IMR-90 (cell line): ENCODE data around the gene TMCC3. TPM values are rescaled to one million over a fixed set of nuclear protein-coding genes. Genes with fewer than 3 reads are reported as not detected.

Experiments used
- ATAC-seq: fragments of 200-7000 bp; cut with Tn5 transposase; 2 replicates; pipeline ENCODE4 v1.9.1; 2020; ENCODE audit warnings: low read depth, mild to moderate bottlenecking, moderate library complexity
- BruUV-seq: library from RNA; stranded (reverse); fragments of 400-500 nt; replicated peaks from 2 replicates; lab custom pipeline; 2021; lab: Mats Ljungman, UMichigan
- CTCF ChIA-PET: fragments of 300-600 bp; formaldehyde crosslinking; extraction: SDS; loops from one replicate; lab custom pipeline; 2021; ENCODE audit warnings: antibody characterized with exemption; lab: Yijun Ruan, JAX
- POLR2A ChIA-PET: fragments of 300-600 bp; sonication (Branson Sonifier 250); formaldehyde crosslinking; loops from one replicate; lab custom pipeline; 2022; ENCODE audit warnings: antibody characterized with exemption; ENCODE audit not compliant: unreplicated experiment; lab: Charles Lee
- DNase-seq: peaks from one replicate; pipeline ENCODE4 v3.0.0; 2013
- H2AFZ ChIP-seq: replicated peaks from 2 replicates; pipeline ENCODE3; 2013; ENCODE audit warnings: low read length, mild to moderate bottlenecking; ENCODE audit not compliant: poor library complexity
- H2AK5ac ChIP-seq: 2 replicates; pipeline ENCODE4 v1.6.1; 2013; ENCODE audit warnings: low read depth, low read length, inconsistent platforms
- H2AK9ac ChIP-seq: replicated peaks from 2 replicates; pipeline ENCODE3; 2013; ENCODE audit warnings: mild to moderate bottlenecking, low read depth, low read length, moderate library complexity; ENCODE audit not compliant: poor library complexity
- H2BK120ac ChIP-seq: 2 replicates; pipeline ENCODE4 v1.6.1; 2013; ENCODE audit warnings: low read depth, low read length, inconsistent platforms
- H2BK15ac ChIP-seq: 3 replicates; pipeline ENCODE4 v1.6.1; 2013; ENCODE audit warnings: low read depth, low read length, inconsistent platforms
- H2BK20ac ChIP-seq: 2 replicates; pipeline ENCODE4 v1.6.1; 2013; ENCODE audit warnings: low read depth, mild to moderate bottlenecking, inconsistent platforms, low read length, moderate library complexity
- H2BK5ac ChIP-seq: 2 replicates; pipeline ENCODE4 v1.6.1; 2013; ENCODE audit warnings: mild to moderate bottlenecking, low read depth, low read length, inconsistent platforms; ENCODE audit not compliant: poor library complexity, severe bottlenecking
- H3K14ac ChIP-seq: replicated peaks from 2 replicates; pipeline ENCODE4 v1.6.1; 2013; ENCODE audit warnings: low read depth, low read length, inconsistent platforms
- H3K18ac ChIP-seq: 2 replicates; pipeline ENCODE4 v1.6.1; 2013; ENCODE audit warnings: low read depth, low read length, control low read depth
- H3K23ac ChIP-seq: 2 replicates; pipeline ENCODE4 v1.6.1; 2013; ENCODE audit warnings: low read depth, low read length, inconsistent platforms
- H3K27ac ChIP-seq: 2 replicates; pipeline ENCODE4 v1.5.1; 2013; ENCODE audit warnings: mild to moderate bottlenecking, control low read depth, low read length; ENCODE audit not compliant: insufficient read depth
- H3K27me3 ChIP-seq: 2 replicates; pipeline ENCODE4 v1.6.1; 2013; ENCODE audit warnings: low read length; ENCODE audit not compliant: control insufficient read depth, insufficient read depth
- H3K36me3 ChIP-seq: 2 replicates; pipeline ENCODE4 v1.6.1; 2013; ENCODE audit warnings: low read length, mixed read lengths; ENCODE audit not compliant: control insufficient read depth, insufficient read depth
- H3K4ac ChIP-seq: 2 replicates; pipeline ENCODE4 v1.6.1; 2013; ENCODE audit warnings: low read depth, low read length, inconsistent platforms
- H3K4me1 ChIP-seq: 2 replicates; pipeline ENCODE4 v1.6.1; 2013; ENCODE audit warnings: low read length, mixed read lengths; ENCODE audit not compliant: control insufficient read depth, insufficient read depth
- H3K4me2 ChIP-seq: 2 replicates; pipeline ENCODE4 v1.6.1; 2013; ENCODE audit warnings: low read depth, mild to moderate bottlenecking, control low read depth, low read length, moderate library complexity
- H3K4me3 ChIP-seq: 2 replicates; pipeline ENCODE4 v1.5.1; 2013; ENCODE audit warnings: low read depth, mild to moderate bottlenecking, control low read depth, low read length, moderate library complexity; ENCODE audit not compliant: insufficient read depth
- H3K56ac ChIP-seq: 2 replicates; pipeline ENCODE4 v1.6.1; 2013; ENCODE audit warnings: low read length, inconsistent platforms; ENCODE audit not compliant: insufficient read depth; ENCODE audit errors: extremely low read depth
- H3K79me1 ChIP-seq, 2 experiments: 2 replicates each; pipeline ENCODE4 v1.6.1; 2013; ENCODE audit warnings: low read length in 2 of 2, inconsistent platforms in 1 of 2, low read depth in 1 of 2
- H3K9ac ChIP-seq: 2 replicates; pipeline ENCODE4 v1.6.1; 2013; ENCODE audit warnings: low read depth, low read length, control low read depth
- H3K9me1 ChIP-seq: 2 replicates; pipeline ENCODE4 v1.6.1; 2013; ENCODE audit warnings: low read length, inconsistent platforms; ENCODE audit not compliant: insufficient read depth
- H3K9me3 ChIP-seq: 2 replicates; pipeline ENCODE4 v1.6.1; 2013; ENCODE audit warnings: low read length; ENCODE audit not compliant: control insufficient read depth, insufficient read depth
- H4K20me1 ChIP-seq: 2 replicates; pipeline ENCODE4 v1.6.1; 2013; ENCODE audit warnings: low read length, inconsistent platforms; ENCODE audit not compliant: insufficient read depth
- H4K5ac ChIP-seq: 2 replicates; pipeline ENCODE4 v1.6.1; 2013; ENCODE audit warnings: mild to moderate bottlenecking, low read depth, low read length, control low read depth
- H4K8ac ChIP-seq, 2 experiments: 2 replicates each; pipeline ENCODE4 v1.6.1; 2013; ENCODE audit warnings: low read depth in 2 of 2, low read length in 2 of 2, control low read depth in 1 of 2, inconsistent platforms in 1 of 2
- H4K91ac ChIP-seq: 2 replicates; pipeline ENCODE4 v1.6.1; 2013; ENCODE audit warnings: low read depth, low read length, inconsistent platforms; ENCODE audit not compliant: insufficient read depth
- BHLHE40 ChIP-seq: fragments of 150-350 bp; IDR thresholded peaks from 2 replicates; pipeline ENCODE4 v1.6.1; 2016; ENCODE audit warnings: mild to moderate bottlenecking, low read depth, low read length
- CHD1 ChIP-seq: IDR thresholded peaks from 2 replicates; pipeline ENCODE4 v1.6.1; 2012; ENCODE audit warnings: low read depth, low read length, improper control_type of control experiment
- CTCF ChIP-seq: conservative IDR thresholded peaks from 2 replicates; pipeline ENCODE4 v1.5.1; 2012; ENCODE audit warnings: mild to moderate bottlenecking, low read depth, low read length, improper control_type of control experiment
- MAFK ChIP-seq: IDR thresholded peaks from 2 replicates; pipeline ENCODE4 v1.6.1; 2012; ENCODE audit warnings: low read depth, low read length, improper control_type of control experiment
- MAZ ChIP-seq: IDR thresholded peaks from 2 replicates; pipeline ENCODE4 v1.6.1; 2012; ENCODE audit warnings: low read depth, mild to moderate bottlenecking, low read length, improper control_type of control experiment, moderate library complexity, borderline replicate concordance
- MXI1 ChIP-seq: IDR thresholded peaks from 2 replicates; pipeline ENCODE4 v1.6.1; 2012; ENCODE audit warnings: low read depth, mild to moderate bottlenecking, low read length, moderate library complexity, borderline replicate concordance
- POLR2A ChIP-seq: IDR thresholded peaks from 2 replicates; pipeline ENCODE4 v1.6.1; 2012; ENCODE audit warnings: mild to moderate bottlenecking, low read depth, low read length
- RAD21 ChIP-seq: IDR thresholded peaks from 2 replicates; pipeline ENCODE4 v1.6.1; 2012; ENCODE audit warnings: low read length, improper control_type of control experiment
- RCOR1 ChIP-seq: IDR thresholded peaks from 2 replicates; pipeline ENCODE4 v1.6.1; 2012; ENCODE audit warnings: mild to moderate bottlenecking, low read length, improper control_type of control experiment; ENCODE audit not compliant: insufficient replicate concordance
- RFX5 ChIP-seq: IDR thresholded peaks from 2 replicates; pipeline ENCODE4 v1.8.0; 2012; ENCODE audit warnings: low read depth, mild to moderate bottlenecking, low read length, moderate library complexity
- SMC3 ChIP-seq: fragments of 150-350 bp; IDR thresholded peaks from 2 replicates; pipeline ENCODE4 v1.6.1; 2016; ENCODE audit warnings: low read depth, mild to moderate bottlenecking, antibody characterized with exemption, low read length, moderate library complexity
- USF2 ChIP-seq: fragments of 150-350 bp; IDR thresholded peaks from 2 replicates; pipeline ENCODE4 v1.6.1; 2017; ENCODE audit warnings: mild to moderate bottlenecking, antibody characterized with exemption, low read length, low read depth
- WGBS, 2 experiments: methylation state at CpG; one replicate each; pipeline versions ENCODE4 v1.1.5 to v1.1.7; 2013; ENCODE audit warnings: missing lambda C conversion rate in 2 of 2; ENCODE audit not compliant: insufficient read length in 1 of 2; ENCODE audit errors: extremely low coverage in 2 of 2; 5-methylcytosine and 5-hydroxymethylcytosine counted together
- dilution Hi-C: fragments of 300-500 bp; cut with HindIII; formaldehyde crosslinking; loops from one replicate; pipeline ENCODE4 v1.14.3; 2018; ENCODE audit warnings: low sequenced_read_pairs; ENCODE audit not compliant: unreplicated experiment
- in situ Hi-C: fragments of 300-500 bp; cut with MboI; formaldehyde crosslinking; loops from 3 replicates; pipeline ENCODE4 v1.14.3; 2019; ENCODE audit warnings: low sequenced_read_pairs, inconsistent platforms, mixed read lengths
- intact Hi-C: fragments of 100-400 bp; cut with micrococcal nuclease; formaldehyde crosslinking; loops from 2 replicates; pipeline ENCODE4 v1.10.0; 2022
- polyA plus RNA-seq, 3 experiments: library from polyadenylated mRNA; depleted of rRNA; stranded (reverse); fragments of >200 nt; gene quantifications; 2 replicates each; pipeline ENCODE4 v1.2.3, GENCODE V29; 2012; ENCODE audit warnings: low replicate concordance in 1 of 3
- total RNA-seq: library from RNA; depleted of rRNA; stranded (reverse); fragments of >200 nt; gene quantifications from 2 replicates; pipeline ENCODE4 v1.2.3, GENCODE V29; 2012

TMCC3 gene
- total and polyA plus RNA-seq, 2 of the 4 experiments (the other 2 are of a cell fraction) = 0.14 to 0.36 TPM

DNA sequence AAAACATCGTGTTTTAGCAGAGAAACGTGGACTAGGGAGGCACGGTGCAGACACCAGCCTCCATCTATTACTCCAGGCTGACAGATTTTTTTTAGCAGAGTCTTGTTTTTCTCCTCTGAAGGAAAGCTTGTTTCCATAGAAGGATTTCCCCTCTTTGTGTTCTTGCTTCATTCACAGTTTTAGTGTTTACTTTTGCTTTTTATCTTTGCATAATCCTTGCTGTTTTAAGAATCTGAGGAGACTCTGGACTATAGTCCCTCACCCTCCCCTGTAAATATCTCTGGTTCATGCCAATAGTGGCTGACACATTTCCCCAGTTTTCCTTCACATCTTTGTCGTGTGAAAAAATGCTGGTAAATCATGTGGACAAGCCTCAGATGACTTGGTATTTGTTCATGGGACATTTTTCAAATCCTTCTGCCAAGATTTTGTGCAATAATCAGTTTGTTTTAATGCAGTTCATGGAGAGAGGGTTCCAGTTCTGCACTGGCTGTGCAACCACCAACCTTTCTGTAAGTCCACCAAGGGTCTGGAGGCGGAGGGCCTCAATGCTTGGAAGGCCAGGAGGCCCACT lies 39.9 kb upstream of the TMCC3 start:
- Histone ChIP-seq H2BK5ac (no peak overlapping the region), H3K79me1 (no peaks in the 10 kb centered on the region), H3K27me3 (peaks cover 11% of the 10 kb centered on the region), H3K4me1 (no peaks in the 10 kb centered on the region), H4K91ac (no peak overlapping the region), H4K20me1 (no peaks in the 10 kb centered on the region), H3K4ac (no peak overlapping the region), H2BK15ac (no peak overlapping the region), H3K36me3 (no peaks in the 10 kb centered on the region), H2AK5ac (no peak overlapping the region), H3K18ac (no peak overlapping the region), H3K4me2 (no peak overlapping the region), H4K8ac (no peak overlapping the region), H4K5ac (no peak overlapping the region), H3K9me1 (no peaks in the 10 kb centered on the region), H3K9ac (no peak overlapping the region), H3K9me3 (no peaks in the 10 kb centered on the region), H2BK20ac (no peak overlapping the region), H3K4me3 (no peak overlapping the region), H2AFZ (no peak overlapping the region), H2AK9ac (no peak overlapping the region), H3K27ac (no peak overlapping the region), H2BK120ac (no peak overlapping the region), H3K14ac (no peak overlapping the region), H3K23ac (no peak overlapping the region), H3K56ac (no peak overlapping the region)
- intact Hi-C loops = no loop called here
- no CpG with 5 or more reads among the region's 5 CpGs for WGBS, 2 experiments
- ATAC-seq (no peak), DNase-seq (no peak)
- CTCF ChIA-PET = interaction anchor here (0.6 kb wide), 1 partner anchor 36 kb away, joined by 3 read pairs; no protein-coding TSS in a partner anchor
- in situ Hi-C loops = no loop called here
- POLR2A ChIA-PET = no interaction called here
- TF ChIP-seq RCOR1 (no peak), CTCF (no peak), RAD21 (no peak), USF2 (no peak), BHLHE40 (no peak), RFX5 (no peak), SMC3 (no peak), CHD1 (no peak), MAFK (no peak), MXI1 (no peak), MAZ (no peak), POLR2A (no peak)
- no TSS peak for BruUV-seq
- dilution Hi-C loops = no loop called here
